PC-9 (cell line): Measurements from ENCODE around the gene RNH1.

ENCODE experiments used
- CTCF ChIP-seq: fragments of 200-600 bp; sonication (generic); conservative IDR thresholded peaks from 2 replicates; pipeline ENCODE4 v1.6.1; 2017; ENCODE audit warnings: mixed run types, antibody characterized with exemption, mild to moderate bottlenecking, moderate library complexity
- EZH2 ChIP-seq: fragments of 200-600 bp; sonication (generic); IDR thresholded peaks from 2 replicates; pipeline ENCODE4 v1.8.0; 2017; ENCODE audit warnings: antibody characterized with exemption, low read depth

- TF ChIP-seq CTCF (no peak), EZH2 (no peak)
These were observed 22.8 kb upstream of the RNH1 start for GRCh38 chr11:529728-530411.
